HepG2 (cell line): ENCODE measurements around the gene CTSZ. TPM values are rescaled to one million over a fixed set of nuclear protein-coding genes. Genes with fewer than 3 reads are reported as not detected.

Experiments used
- FOXK1 ChIP-seq: sonication (generic); formaldehyde crosslinking; IDR thresholded peaks from 2 replicates; pipeline ENCODE4 v1.4.0; 2020; ENCODE audit warnings: low read depth, missing genetic modification reagents, borderline replicate concordance
- FOXP1 ChIP-seq, 2 experiments: fragments of 450-650 bp in 1 of 2; IDR thresholded peaks; 2 replicates each; pipeline ENCODE4 v1.6.1; 2017 to 2018; ENCODE audit warnings: antibody characterized with exemption in 1 of 2
- GLI4 ChIP-seq: sonication (generic); formaldehyde crosslinking; IDR thresholded peaks from 2 replicates; pipeline ENCODE4 v1.5.1; 2020; ENCODE audit warnings: missing genetic modification reagents, mild to moderate bottlenecking, moderate library complexity, borderline replicate concordance
- LCORL ChIP-seq, 2 experiments: fragments of 450-650 bp in 1 of 2; sonication (generic) in 1 of 2; formaldehyde crosslinking in 1 of 2; IDR thresholded peaks; 2 replicates each; pipeline versions ENCODE4 v1.5.0 to v1.6.1; 2017 to 2020; ENCODE audit warnings: antibody characterized with exemption in 1 of 2, missing genetic modification reagents in 1 of 2
- MAFF ChIP-seq: IDR thresholded peaks from 2 replicates; pipeline ENCODE4 v1.6.1; 2011; ENCODE audit warnings: low read depth, low read length, improper control_type of control experiment
- RBFOX2 ChIP-seq: fragments of 200-400 bp; formaldehyde crosslinking; IDR thresholded peaks from 2 replicates; pipeline ENCODE4 v1.6.1; 2017; ENCODE audit warnings: low read depth, mild to moderate bottlenecking, low read length
- RFX3 ChIP-seq: IDR thresholded peaks from 2 replicates; pipeline ENCODE4 v1.6.1; 2016; ENCODE audit warnings: missing biosample characterization, missing genetic modification reagents
- SSRP1 ChIP-seq: IDR thresholded peaks from 2 replicates; pipeline ENCODE4 v1.6.1; 2016; ENCODE audit warnings: control low read depth
- ZFP62 ChIP-seq: sonication (generic); formaldehyde crosslinking; IDR thresholded peaks from 2 replicates; pipeline ENCODE4 v1.4.0; 2020; ENCODE audit warnings: missing genetic modification reagents
- ZFY ChIP-seq: sonication (generic); formaldehyde crosslinking; IDR thresholded peaks from 2 replicates; pipeline ENCODE4 v1.4.0; 2020; ENCODE audit warnings: missing genetic modification reagents
- ZKSCAN1 ChIP-seq: fragments of 150-350 bp; IDR thresholded peaks from 2 replicates; pipeline ENCODE4 v1.6.1; 2014; ENCODE audit warnings: low read length
- ZMYM3 ChIP-seq: sonication (generic); formaldehyde crosslinking; IDR thresholded peaks from 2 replicates; pipeline ENCODE4 v1.5.1; 2020; ENCODE audit warnings: mild to moderate bottlenecking, missing genetic modification reagents
- ZNF138 ChIP-seq: sonication (generic); formaldehyde crosslinking; IDR thresholded peaks from 2 replicates; pipeline ENCODE4 v1.5.0; 2020; ENCODE audit warnings: mild to moderate bottlenecking, low read depth, missing genetic modification reagents
- ZNF569 ChIP-seq: sonication (generic); formaldehyde crosslinking; IDR thresholded peaks from 2 replicates; pipeline ENCODE4 v1.5.0; 2020; ENCODE audit warnings: mild to moderate bottlenecking, missing genetic modification reagents, moderate library complexity, borderline replicate concordance
- ZNF589 ChIP-seq: sonication (generic); formaldehyde crosslinking; conservative IDR thresholded peaks from 2 replicates; pipeline ENCODE4 v1.8.0; 2022; ENCODE audit warnings: mild to moderate bottlenecking, moderate library complexity, missing genetic modification reagents
- ZNF629 ChIP-seq: sonication (generic); formaldehyde crosslinking; conservative IDR thresholded peaks from 2 replicates; pipeline ENCODE4 v1.5.0; 2020; ENCODE audit warnings: missing genetic modification reagents
- ZSCAN30 ChIP-seq: sonication (generic); formaldehyde crosslinking; IDR thresholded peaks from 2 replicates; pipeline ENCODE4 v1.5.0; 2020; ENCODE audit warnings: mild to moderate bottlenecking, missing genetic modification reagents
- ZSCAN9 ChIP-seq: IDR thresholded peaks from 2 replicates; pipeline ENCODE4 v1.6.1; 2016; ENCODE audit warnings: borderline replicate concordance
- polyA plus RNA-seq, 8 experiments: library from polyadenylated mRNA; depleted of rRNA in 3 of 8; stranded (reverse) in 7 of 8; unstranded in 1 of 8; fragments of >200 nt; fragmentation: Illumina TruSeq in 4 of 8; extraction: Trizol in 4 of 8; gene quantifications; 2 replicates each; pipeline versions ENCODE4 v1.2.1 to v1.2.3, GENCODE V29; 2011 to 2016; ENCODE audit warnings: low read depth in 4 of 8, missing spikeins in 1 of 8, mixed read lengths in 1 of 8; ENCODE audit not compliant: insufficient read depth in 1 of 8
- total RNA-seq, 5 experiments: library from RNA; depleted of rRNA; stranded (reverse); fragments of >200 nt; fragmentation: Illumina TruSeq; extraction: Trizol; gene quantifications; 2 replicates each; pipeline ENCODE4 v1.2.3, GENCODE V29; 2016; ENCODE audit warnings: low read depth in 1 of 5
- TF ChIP-seq, protein P1 (sequence below): sonication (generic); formaldehyde crosslinking; IDR thresholded peaks from 2 replicates; pipeline ENCODE4 v1.5.0; 2020; ENCODE audit warnings: mild to moderate bottlenecking, missing genetic modification reagents
- TF ChIP-seq, protein P2 (sequence below): sonication (generic); formaldehyde crosslinking; IDR thresholded peaks from 2 replicates; pipeline ENCODE4 v1.5.0; 2020; ENCODE audit warnings: missing genetic modification reagents
- TF ChIP-seq, protein P3 (sequence below): sonication (generic); formaldehyde crosslinking; IDR thresholded peaks from 2 replicates; pipeline ENCODE4 v1.5.1; 2020; ENCODE audit warnings: mild to moderate bottlenecking, missing genetic modification reagents
- TF ChIP-seq, protein P4 (sequence below): sonication (generic); formaldehyde crosslinking; IDR thresholded peaks from 2 replicates; pipeline ENCODE4 v1.4.0; 2020; ENCODE audit warnings: low read depth, missing genetic modification reagents

Gene CTSZ
- total and polyA plus RNA-seq, 2 of the 13 experiments (the other 11 are each of a cell fraction or from before 2014, with no cell fraction given) = 0.33 TPM; not detected in 1

DNA sequence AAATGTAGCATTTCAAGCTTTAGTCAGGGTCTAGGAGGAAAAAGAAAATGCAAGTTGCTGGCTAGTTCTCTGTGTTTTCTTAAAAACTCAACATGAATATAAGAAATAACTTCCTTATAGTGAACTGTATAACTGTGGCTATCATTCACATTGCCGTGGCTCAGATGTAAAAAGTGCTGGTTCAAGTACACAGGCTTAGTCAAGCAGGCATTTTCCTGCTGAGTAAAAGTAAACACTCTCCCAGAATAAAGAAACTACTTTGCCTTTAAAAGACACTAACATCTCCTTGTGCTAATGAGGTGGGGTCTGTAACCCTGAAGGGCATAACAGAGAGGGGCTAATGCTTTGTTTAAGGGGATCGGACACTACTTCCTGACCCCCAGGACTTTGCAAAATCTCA lies 21.8 kb upstream of the CTSZ start (continued):
- TF ChIP-seq MAFF = 0 out of 2 replicates have a peak, but pooled peaks have one; percentile 15
- no peak for TF ChIP-seq ZNF629 (CRISPR knock-in tag)
- TF ChIP-seq, protein P1, sequence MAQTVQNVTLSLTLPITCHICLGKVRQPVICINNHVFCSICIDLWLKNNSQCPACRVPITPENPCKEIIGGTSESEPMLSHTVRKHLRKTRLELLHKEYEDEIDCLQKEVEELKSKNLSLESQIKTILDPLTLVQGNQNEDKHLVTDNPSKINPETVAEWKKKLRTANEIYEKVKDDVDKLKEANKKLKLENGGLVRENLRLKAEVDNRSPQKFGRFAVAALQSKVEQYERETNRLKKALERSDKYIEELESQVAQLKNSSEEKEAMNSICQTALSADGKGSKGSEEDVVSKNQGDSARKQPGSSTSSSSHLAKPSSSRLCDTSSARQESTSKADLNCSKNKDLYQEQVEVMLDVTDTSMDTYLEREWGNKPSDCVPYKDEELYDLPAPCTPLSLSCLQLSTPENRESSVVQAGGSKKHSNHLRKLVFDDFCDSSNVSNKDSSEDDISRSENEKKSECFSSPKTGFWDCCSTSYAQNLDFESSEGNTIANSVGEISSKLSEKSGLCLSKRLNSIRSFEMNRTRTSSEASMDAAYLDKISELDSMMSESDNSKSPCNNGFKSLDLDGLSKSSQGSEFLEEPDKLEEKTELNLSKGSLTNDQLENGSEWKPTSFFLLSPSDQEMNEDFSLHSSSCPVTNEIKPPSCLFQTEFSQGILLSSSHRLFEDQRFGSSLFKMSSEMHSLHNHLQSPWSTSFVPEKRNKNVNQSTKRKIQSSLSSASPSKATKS = 0 out of 2 replicates have a peak, but pooled peaks have one; percentile 3
- TF ChIP-seq ZFP62 (CRISPR knock-in tag) = no peak
- TF ChIP-seq, protein P2, sequence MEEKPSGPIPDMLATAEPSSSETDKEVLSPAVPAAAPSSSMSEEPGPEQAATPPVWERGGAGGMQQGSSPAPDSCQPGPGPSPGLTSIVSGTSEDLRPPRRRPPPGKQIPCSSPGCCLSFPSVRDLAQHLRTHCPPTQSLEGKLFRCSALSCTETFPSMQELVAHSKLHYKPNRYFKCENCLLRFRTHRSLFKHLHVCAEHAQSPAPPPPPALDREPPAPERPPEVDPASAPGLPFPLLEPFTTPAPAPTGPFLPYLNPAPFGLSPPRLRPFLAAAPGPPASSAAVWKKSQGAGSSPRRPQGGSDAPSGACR = no peak; the same call in 1 of the 2 replicates
- TF ChIP-seq ZNF569 (CRISPR knock-in tag) = no peak
- no peak for TF ChIP-seq ZFY (CRISPR knock-in tag)
- TF ChIP-seq FOXK1 (CRISPR knock-in tag) = peak; percentile 26; the same call in 1 of the 2 replicates
- no peak for TF ChIP-seq RFX3 (CRISPR knock-in tag)
- TF ChIP-seq ZNF589 (CRISPR knock-in tag) = no peak
- TF ChIP-seq, protein P3, sequence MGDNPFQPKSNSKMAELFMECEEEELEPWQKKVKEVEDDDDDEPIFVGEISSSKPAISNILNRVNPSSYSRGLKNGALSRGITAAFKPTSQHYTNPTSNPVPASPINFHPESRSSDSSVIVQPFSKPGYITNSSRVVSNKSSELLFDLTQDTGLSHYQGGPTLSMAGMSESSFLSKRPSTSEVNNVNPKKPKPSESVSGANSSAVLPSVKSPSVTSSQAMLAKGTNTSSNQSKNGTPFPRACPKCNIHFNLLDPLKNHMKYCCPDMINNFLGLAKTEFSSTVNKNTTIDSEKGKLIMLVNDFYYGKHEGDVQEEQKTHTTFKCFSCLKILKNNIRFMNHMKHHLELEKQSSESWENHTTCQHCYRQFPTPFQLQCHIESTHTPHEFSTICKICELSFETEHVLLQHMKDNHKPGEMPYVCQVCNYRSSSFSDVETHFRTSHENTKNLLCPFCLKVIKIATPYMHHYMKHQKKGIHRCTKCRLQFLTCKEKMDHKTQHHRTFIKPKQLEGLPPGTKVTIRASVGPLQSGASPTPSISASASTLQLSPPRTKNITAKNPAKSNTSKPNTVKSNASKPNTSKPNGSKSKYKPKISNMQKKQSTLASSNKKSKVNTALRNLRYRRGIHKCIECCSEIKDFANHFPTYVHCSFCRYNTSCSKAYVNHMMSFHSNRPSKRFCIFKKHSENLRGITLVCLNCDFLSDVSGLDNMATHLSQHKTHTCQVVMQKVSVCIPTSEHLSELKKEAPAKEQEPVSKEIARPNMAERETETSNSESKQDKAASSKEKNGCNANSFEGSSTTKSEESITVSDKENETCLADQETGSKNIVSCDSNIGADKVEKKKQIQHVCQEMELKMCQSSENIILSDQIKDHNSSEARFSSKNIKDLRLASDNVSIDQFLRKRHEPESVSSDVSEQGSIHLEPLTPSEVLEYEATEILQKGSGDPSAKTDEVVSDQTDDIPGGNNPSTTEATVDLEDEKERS (CRISPR knock-in tag) = no peak
- no peak for TF ChIP-seq SSRP1 (CRISPR knock-in tag)
- TF ChIP-seq ZMYM3 (CRISPR knock-in tag) = no peak
- TF ChIP-seq GLI4 (CRISPR knock-in tag) = no peak
- no peak for TF ChIP-seq ZNF138
- 0 out of 2 replicates have a peak, but pooled peaks have one; percentile 28 for TF ChIP-seq ZSCAN9 (CRISPR knock-in tag)
- TF ChIP-seq FOXP1 (IDR thresholded peaks at IDR 0.05) = no peak
- 0 out of 2 replicates have a peak, but pooled peaks have one; percentile 40 for TF ChIP-seq FOXP1 (CRISPR knock-in tag; IDR thresholded peaks at IDR 0.05)
- no peak for TF ChIP-seq LCORL (IDR thresholded peaks at IDR 0.05)
- peak; percentile 17; the same call in 1 of the 2 replicates for TF ChIP-seq LCORL (CRISPR knock-in tag; IDR thresholded peaks at IDR 0.05)
- TF ChIP-seq RBFOX2 = 0 out of 2 replicates have a peak, but pooled peaks have one; percentile 18
- TF ChIP-seq ZSCAN30 (CRISPR knock-in tag) = no peak
- TF ChIP-seq, protein P4, sequence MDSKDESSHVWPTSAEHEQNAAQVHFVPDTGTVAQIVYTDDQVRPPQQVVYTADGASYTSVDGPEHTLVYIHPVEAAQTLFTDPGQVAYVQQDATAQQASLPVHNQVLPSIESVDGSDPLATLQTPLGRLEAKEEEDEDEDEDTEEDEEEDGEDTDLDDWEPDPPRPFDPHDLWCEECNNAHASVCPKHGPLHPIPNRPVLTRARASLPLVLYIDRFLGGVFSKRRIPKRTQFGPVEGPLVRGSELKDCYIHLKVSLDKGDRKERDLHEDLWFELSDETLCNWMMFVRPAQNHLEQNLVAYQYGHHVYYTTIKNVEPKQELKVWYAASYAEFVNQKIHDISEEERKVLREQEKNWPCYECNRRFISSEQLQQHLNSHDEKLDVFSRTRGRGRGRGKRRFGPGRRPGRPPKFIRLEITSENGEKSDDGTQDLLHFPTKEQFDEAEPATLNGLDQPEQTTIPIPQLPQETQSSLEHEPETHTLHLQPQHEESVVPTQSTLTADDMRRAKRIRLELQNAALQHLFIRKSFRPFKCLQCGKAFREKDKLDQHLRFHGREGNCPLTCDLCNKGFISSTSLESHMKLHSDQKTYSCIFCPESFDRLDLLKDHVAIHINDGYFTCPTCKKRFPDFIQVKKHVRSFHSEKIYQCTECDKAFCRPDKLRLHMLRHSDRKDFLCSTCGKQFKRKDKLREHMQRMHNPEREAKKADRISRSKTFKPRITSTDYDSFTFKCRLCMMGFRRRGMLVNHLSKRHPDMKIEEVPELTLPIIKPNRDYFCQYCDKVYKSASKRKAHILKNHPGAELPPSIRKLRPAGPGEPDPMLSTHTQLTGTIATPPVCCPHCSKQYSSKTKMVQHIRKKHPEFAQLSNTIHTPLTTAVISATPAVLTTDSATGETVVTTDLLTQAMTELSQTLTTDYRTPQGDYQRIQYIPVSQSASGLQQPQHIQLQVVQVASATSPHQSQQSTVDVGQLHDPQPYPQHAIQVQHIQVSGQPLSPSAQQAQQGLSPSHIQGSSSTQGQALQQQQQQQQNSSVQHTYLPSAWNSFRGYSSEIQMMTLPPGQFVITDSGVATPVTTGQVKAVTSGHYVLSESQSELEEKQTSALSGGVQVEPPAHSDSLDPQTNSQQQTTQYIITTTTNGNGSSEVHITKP (CRISPR knock-in tag) = no peak
- no peak for TF ChIP-seq ZKSCAN1
